DOHH2 (cell line): ENCODE data around the gene CHD6.

Source experiments
- H3F3A ChIP-seq: fragments of 200-600 bp; sonication (generic), shearing (Covaris generic); 2 replicates; pipeline ENCODE4 v1.6.0; 2016; ENCODE audit warnings: antibody characterized with exemption, mild to moderate bottlenecking; ENCODE audit not compliant: control insufficient read depth, insufficient read depth
- H3K27ac ChIP-seq: fragments of 200-600 bp; sonication (generic); 2 replicates; pipeline ENCODE4 v1.5.1; 2014; ENCODE audit warnings: low read depth, mild to moderate bottlenecking, low read length, moderate library complexity
- H3K27me3 ChIP-seq: fragments of 200-600 bp; sonication (generic); 2 replicates; pipeline ENCODE4 v1.6.1; 2014; ENCODE audit warnings: mild to moderate bottlenecking, low read length, mixed read lengths; ENCODE audit not compliant: control insufficient read depth
- H3K36me3 ChIP-seq: fragments of 200-600 bp; sonication (generic); 2 replicates; pipeline ENCODE4 v1.6.1; 2014; ENCODE audit warnings: mild to moderate bottlenecking, low read length, moderate library complexity, mixed read lengths; ENCODE audit not compliant: control insufficient read depth
- H3K4me1 ChIP-seq: fragments of 200-600 bp; sonication (generic); 2 replicates; pipeline ENCODE4 v1.6.1; 2014; ENCODE audit warnings: mild to moderate bottlenecking, low read length, mixed read lengths; ENCODE audit not compliant: control insufficient read depth
- H3K4me2 ChIP-seq: fragments of 200-600 bp; sonication (generic); 2 replicates; pipeline ENCODE4 v1.6.0; 2014; ENCODE audit warnings: mild to moderate bottlenecking, low read length, moderate library complexity
- H3K4me3 ChIP-seq: fragments of 200-600 bp; sonication (generic); 2 replicates; pipeline ENCODE4 v1.5.1; 2014; ENCODE audit warnings: mild to moderate bottlenecking, low read length, mixed read lengths
- H3K79me2 ChIP-seq: fragments of 200-600 bp; sonication (generic); 2 replicates; pipeline ENCODE4 v1.6.1; 2014; ENCODE audit warnings: mild to moderate bottlenecking, low read length, mixed read lengths; ENCODE audit not compliant: control insufficient read depth
- H3K9me2 ChIP-seq: fragments of 200-600 bp; sonication (generic); replicated peaks from 2 replicates; pipeline ENCODE4 v1.6.1; 2014; ENCODE audit warnings: mild to moderate bottlenecking, low read length, mixed read lengths; ENCODE audit not compliant: control insufficient read depth
- H3K9me3 ChIP-seq: fragments of 200-600 bp; sonication (generic); 2 replicates; pipeline ENCODE4 v1.6.1; 2014; ENCODE audit warnings: antibody characterized with exemption, low read length, mixed read lengths; ENCODE audit not compliant: control insufficient read depth, insufficient read depth
- H4K20me1 ChIP-seq: fragments of 200-600 bp; sonication (generic); 2 replicates; pipeline ENCODE4 v1.6.0; 2014; ENCODE audit warnings: low read depth, mild to moderate bottlenecking, antibody characterized with exemption, low read length, moderate library complexity; ENCODE audit not compliant: control insufficient read depth, insufficient read depth
- EZH2phosphoT487 ChIP-seq: fragments of 200-600 bp; sonication (generic); IDR thresholded peaks from 2 replicates; pipeline ENCODE4 v1.6.1; 2017; ENCODE audit warnings: borderline replicate concordance, mild to moderate bottlenecking, antibody characterized with exemption, low read length, moderate library complexity, mixed read lengths
- TF ChIP-seq, protein P1 (sequence below): fragments of 200-600 bp; sonication (generic); IDR thresholded peaks from one replicate; pipeline ENCODE4 v1.5.1; 2014; ENCODE audit warnings: antibody characterized with exemption, mild to moderate bottlenecking, low read depth, low read length; ENCODE audit not compliant: poor library complexity, severe bottlenecking

CHD6 gene

DNA sequence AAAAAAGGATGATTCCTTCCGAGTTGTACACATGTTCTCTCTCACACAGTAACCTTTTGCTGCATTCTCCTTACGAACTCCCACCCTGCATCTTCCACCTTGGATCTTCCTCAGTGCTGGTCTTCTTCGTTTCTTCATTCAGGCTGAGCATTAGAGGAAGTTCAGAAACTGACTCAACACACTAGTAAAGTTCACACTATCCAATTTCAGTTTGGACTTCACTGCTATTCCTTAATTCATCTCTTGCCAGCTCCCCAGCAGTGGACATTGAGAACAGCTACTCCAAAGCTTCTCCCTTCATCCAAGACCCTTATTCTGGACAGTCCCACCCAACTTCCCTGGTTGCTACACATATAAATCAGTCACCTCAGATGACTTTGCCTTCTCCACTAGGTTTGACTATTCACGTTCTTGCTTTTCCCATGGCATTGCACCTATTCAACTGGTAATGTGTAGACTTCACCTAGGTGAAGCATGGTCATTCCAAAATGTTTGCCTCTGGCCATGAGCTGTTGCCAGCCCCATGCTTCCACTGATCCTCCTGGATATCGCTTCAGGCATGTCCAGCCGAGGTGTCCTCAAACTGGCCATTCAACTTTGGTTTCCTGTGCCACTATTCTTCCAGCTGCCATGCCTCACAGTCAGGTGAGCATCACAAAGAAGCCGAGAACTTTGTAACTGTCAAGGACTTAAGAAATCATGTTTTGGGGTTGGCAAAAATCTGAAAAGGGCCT is 147.6 kb downstream of the CHD6 start:
- Histone ChIP-seq H4K20me1 (no peaks in the 10 kb centered on the region), H3K79me2 (no peaks in the 10 kb centered on the region), H3K9me3 (no peaks in the 10 kb centered on the region), H3K4me3 (no peak overlapping the region), H3K27me3 (no peaks in the 10 kb centered on the region), H3K4me2 (no peak overlapping the region), H3K9me2 (no peaks in the 10 kb centered on the region), H3K4me1 (no peaks in the 10 kb centered on the region), H3F3A (no peaks in the 10 kb centered on the region), H3K36me3 (no peaks in the 10 kb centered on the region), H3K27ac (no peak overlapping the region)
- TF ChIP-seq, protein P1, sequence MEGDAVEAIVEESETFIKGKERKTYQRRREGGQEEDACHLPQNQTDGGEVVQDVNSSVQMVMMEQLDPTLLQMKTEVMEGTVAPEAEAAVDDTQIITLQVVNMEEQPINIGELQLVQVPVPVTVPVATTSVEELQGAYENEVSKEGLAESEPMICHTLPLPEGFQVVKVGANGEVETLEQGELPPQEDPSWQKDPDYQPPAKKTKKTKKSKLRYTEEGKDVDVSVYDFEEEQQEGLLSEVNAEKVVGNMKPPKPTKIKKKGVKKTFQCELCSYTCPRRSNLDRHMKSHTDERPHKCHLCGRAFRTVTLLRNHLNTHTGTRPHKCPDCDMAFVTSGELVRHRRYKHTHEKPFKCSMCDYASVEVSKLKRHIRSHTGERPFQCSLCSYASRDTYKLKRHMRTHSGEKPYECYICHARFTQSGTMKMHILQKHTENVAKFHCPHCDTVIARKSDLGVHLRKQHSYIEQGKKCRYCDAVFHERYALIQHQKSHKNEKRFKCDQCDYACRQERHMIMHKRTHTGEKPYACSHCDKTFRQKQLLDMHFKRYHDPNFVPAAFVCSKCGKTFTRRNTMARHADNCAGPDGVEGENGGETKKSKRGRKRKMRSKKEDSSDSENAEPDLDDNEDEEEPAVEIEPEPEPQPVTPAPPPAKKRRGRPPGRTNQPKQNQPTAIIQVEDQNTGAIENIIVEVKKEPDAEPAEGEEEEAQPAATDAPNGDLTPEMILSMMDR: no peak
- no peak for TF ChIP-seq EZH2phosphoT487

- H3K4me3 ChIP-seq: no peak overlapping the region
- no peaks in the 10 kb centered on the region for H3K9me2 ChIP-seq
- H3K4me1 ChIP-seq: no peaks in the 10 kb centered on the region
- no peaks in the 10 kb centered on the region for H3K9me3 ChIP-seq
- H3F3A ChIP-seq: no peaks in the 10 kb centered on the region
- H3K27ac ChIP-seq: no peak overlapping the region
- H3K79me2 ChIP-seq: no peaks in the 10 kb centered on the region
- no peak for TF ChIP-seq EZH2phosphoT487
- TF ChIP-seq, protein P1: no peak
- H3K27me3 ChIP-seq: no peaks in the 10 kb centered on the region
- H3K4me2 ChIP-seq: no peak overlapping the region
- H3K36me3 ChIP-seq: no peaks in the 10 kb centered on the region
- H4K20me1 ChIP-seq: no peaks in the 10 kb centered on the region
Observed at GRCh38 chr20:41469868-41470267, 148.3 kb downstream of the CHD6 start.

DNA sequence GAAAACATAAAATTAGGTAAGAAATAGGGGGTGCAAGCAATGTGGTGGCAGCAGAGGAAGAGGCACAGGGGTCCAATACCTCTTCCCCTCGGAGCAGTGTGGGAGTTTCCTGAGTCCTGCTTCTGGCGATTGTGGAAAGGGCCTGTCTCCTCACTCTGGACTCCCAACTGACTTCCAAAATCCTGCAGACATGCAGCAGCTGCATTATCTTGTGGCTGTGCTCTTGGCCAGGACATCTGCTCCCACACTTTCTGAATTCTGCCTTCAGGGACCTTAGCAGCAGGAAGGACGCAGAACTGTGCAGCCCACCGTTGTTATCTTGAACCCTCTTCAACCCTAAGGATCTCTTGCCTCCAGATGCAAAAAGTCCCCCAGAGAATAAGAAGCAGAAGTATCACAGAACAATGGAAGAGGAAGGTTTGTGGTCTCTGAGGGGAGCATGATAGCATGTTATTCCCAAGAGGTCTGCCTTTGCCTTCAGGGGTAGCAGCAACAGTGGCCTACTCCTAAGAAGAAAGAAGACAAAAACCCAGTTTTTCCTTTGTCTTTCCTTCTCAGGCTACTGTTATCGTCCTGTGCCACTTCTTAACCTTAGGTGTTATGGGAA is 149.1 kb downstream of the CHD6 start:
- Histone ChIP-seq H4K20me1 (no peaks in the 10 kb centered on the region), H3K27ac (no peak overlapping the region), H3K9me3 (no peaks in the 10 kb centered on the region), H3K27me3 (no peaks in the 10 kb centered on the region), H3K4me1 (no peaks in the 10 kb centered on the region), H3K9me2 (no peaks in the 10 kb centered on the region), H3K4me2 (no peak overlapping the region), H3K4me3 (no peak overlapping the region), H3F3A (no peaks in the 10 kb centered on the region), H3K79me2 (no peaks in the 10 kb centered on the region), H3K36me3 (no peaks in the 10 kb centered on the region)
- TF ChIP-seq, protein P1: no peak
